Immature natural killer cell (primary cell): ENCODE measurements around the gene UBR3. TPM values are rescaled to one million over a fixed set of nuclear protein-coding genes. Genes with fewer than 3 reads are reported as not detected.
"Not testable (repeated sequence)": the region's sequence is repeated elsewhere in the genome, so short reads cannot be mapped to it uniquely, and the experiment has no call there.

Experiments
- DNase-seq, 3 donors: peaks; one replicate each; pipeline ENCODE4 v3.0.0; 2022; ENCODE audit warnings: mixed read lengths in 1 of 3
- H3K27ac Mint-ChIP-seq, 6 donors: one replicate each; pipeline ENCODE4 v1.8.0; 2020; ENCODE audit warnings: mixed read lengths in 6 of 6, mild to moderate bottlenecking in 5 of 6, inconsistent platforms in 4 of 6, moderate library complexity in 3 of 6
- H3K27me3 Mint-ChIP-seq, 3 donors: one replicate each; pipeline ENCODE4 v1.8.0; 2020 to 2021; ENCODE audit warnings: low read depth in 3 of 3, mild to moderate bottlenecking in 3 of 3, mixed read lengths in 3 of 3, moderate library complexity in 3 of 3, inconsistent platforms in 1 of 3
- H3K36me3 Mint-ChIP-seq, 3 donors: one replicate each; pipeline ENCODE4 v1.8.0; 2020; ENCODE audit warnings: mixed read lengths in 3 of 3, inconsistent platforms in 2 of 3, mild to moderate bottlenecking in 2 of 3
- H3K4me1 Mint-ChIP-seq, 2 donors: one replicate each; pipeline ENCODE4 v1.8.0; 2020; ENCODE audit warnings: inconsistent platforms in 2 of 2, mild to moderate bottlenecking in 2 of 2, mixed read lengths in 2 of 2, moderate library complexity in 1 of 2
- H3K4me3 Mint-ChIP-seq, 5 donors: one replicate each; pipeline ENCODE4 v1.8.0; 2020; ENCODE audit warnings: mild to moderate bottlenecking in 5 of 5, mixed read lengths in 5 of 5, inconsistent platforms in 3 of 5, moderate library complexity in 3 of 5
- H3K9me3 Mint-ChIP-seq, 6 donors: one replicate each; pipeline ENCODE4 v1.8.0; 2020; ENCODE audit warnings: mild to moderate bottlenecking in 6 of 6, mixed read lengths in 6 of 6, inconsistent platforms in 4 of 6, moderate library complexity in 3 of 6
- polyA plus RNA-seq, 3 donors: library from polyadenylated mRNA; unstranded; fragments of 300-500 nt; fragmentation: Illumina TruSeq; gene quantifications; one replicate each; pipeline ENCODE4 v1.2.3, GENCODE V29; 2021

UBR3 gene
- polyA plus RNA-seq, 3 donors from 2014 or later, result 3.8 to 11.5 (median 5.1) TPM

GRCh38 chr2:170119326-170119725 is 292.1 kb downstream of the UBR3 start:
- H3K4me3 Mint-ChIP-seq, H3K27ac Mint-ChIP-seq, H3K9me3 Mint-ChIP-seq, H3K27me3 Mint-ChIP-seq, H3K4me1 Mint-ChIP-seq, H3K36me3 Mint-ChIP-seq, DNase-seq: not testable (repeated sequence)

GRCh38 chr2:170121689-170122088 is 294.4 kb downstream of the UBR3 start:
- peaks cover 0 to 3% (median 0%) of the 10 kb centered on the region in 3 donors for H3K27me3 Mint-ChIP-seq
- no peak overlapping the region for H3K27ac Mint-ChIP-seq
- H3K36me3 Mint-ChIP-seq, result no peaks in the 10 kb centered on the region
- peaks cover 6 to 14% of the 10 kb centered on the region in 2 donors for H3K4me1 Mint-ChIP-seq
- no peak overlapping the region for H3K4me3 Mint-ChIP-seq
- no peak for DNase-seq
- peaks cover 0 to 2% (median 0%) of the 10 kb centered on the region in 6 donors for H3K9me3 Mint-ChIP-seq

GRCh38 chr2:170122883-170123547 is 295.8 kb downstream of the UBR3 start:
- Mint-ChIP-seq H3K36me3 (peaks cover 3 to 5% (median 4%) of the 10 kb centered on the region in 3 donors), H3K9me3 (peaks cover 1 to 8% (median 4%) of the 10 kb centered on the region in 6 donors), H3K27ac (no peak overlapping the region), H3K4me1 (peaks cover 7 to 17% of the 10 kb centered on the region in 2 donors), H3K4me3 (no peak overlapping the region), H3K27me3 (peaks cover 0 to 5% (median 3%) of the 10 kb centered on the region in 3 donors)
- DNase-seq, result no peak

- Mint-ChIP-seq H3K4me1 (peaks cover 7 to 17% of the 10 kb centered on the region in 2 donors), H3K27me3 (peaks cover 0 to 5% (median 3%) of the 10 kb centered on the region in 3 donors), H3K9me3 (peaks cover 1 to 14% (median 5%) of the 10 kb centered on the region in 6 donors), H3K4me3 (no peak overlapping the region), H3K36me3 (peaks cover 4 to 11% (median 6%) of the 10 kb centered on the region in 3 donors), H3K27ac (peak overlapping the region in 1 of 6 donors; percentile 28)
- DNase-seq, result no peak
Measured at GRCh38 chr2:170123593-170123992, 296.3 kb downstream of the UBR3 start.

- peaks cover 7 to 17% of the 10 kb centered on the region in 2 donors for H3K4me1 Mint-ChIP-seq
- not testable (repeated sequence) for H3K27me3 Mint-ChIP-seq
- peak in 2 of 3 donors; percentile 2 to 8 for DNase-seq
- peak overlapping the region in 1 of 6 donors; percentile 24 for H3K27ac Mint-ChIP-seq
- H3K9me3 Mint-ChIP-seq, result peaks cover 9 to 34% (median 13%) of the 10 kb centered on the region in 6 donors
- H3K4me3 Mint-ChIP-seq, result peak overlapping the region in 1 of 5 donors; percentile 38
- peaks cover 4 to 17% (median 12%) of the 10 kb centered on the region in 3 donors for H3K36me3 Mint-ChIP-seq
Measured at GRCh38 chr2:170126138-170126728, 299.0 kb downstream of the UBR3 start.

Other genes with a start within 250 kb of the UBR3 start
- gene PPIG, start 243.1 kb upstream of the UBR3 start, polyA plus RNA-seq, result 10 to 100 TPM; 27.9 to 70.7 (median 34.9) TPM
- gene CFAP210, start 133.0 kb upstream of the UBR3 start, polyA plus RNA-seq, result not detected
- gene PHOSPHO2, start 133.0 kb upstream of the UBR3 start, polyA plus RNA-seq, result 1 to 10 TPM; 2.5 to 4.5 (median 2.7) TPM
- gene KLHL23, start 93.6 kb upstream of the UBR3 start, polyA plus RNA-seq, result 1 to 10 TPM; 1.3 to 2.6 (median 2.5) TPM
- gene SSB, start 28.6 kb upstream of the UBR3 start, polyA plus RNA-seq, result 100 to 1,000 TPM in 1 of 3 donors, 10 to 100 TPM in 2; 67.1 to 115 (median 73.1) TPM
- gene METTL5, start 2.5 kb upstream of the UBR3 start, polyA plus RNA-seq, result 100 to 1,000 TPM in 1 of 3 donors, 10 to 100 TPM in 2; 78.5 to 147 (median 97.5) TPM